BE2C (cell line): Measurements from ENCODE around the gene SLC13A5.

Source experiments
- DNase-seq: peaks from one replicate; pipeline ENCODE4 v3.0.0-alpha.2; 2020
- H3K27me3 ChIP-seq: fragments of 250-450 bp; sonication (Bioruptor Pico); 2 replicates; pipeline ENCODE4 v1.5.1; 2020; ENCODE audit warnings: mild to moderate bottlenecking
- H3K36me3 ChIP-seq: fragments of 250-450 bp; sonication (Bioruptor Pico); 2 replicates; pipeline ENCODE4 v1.5.1; 2020; ENCODE audit warnings: mild to moderate bottlenecking
- H3K4me1 ChIP-seq: fragments of 250-450 bp; sonication (Bioruptor Pico); 2 replicates; pipeline ENCODE4 v1.5.1; 2020
- H3K4me3 ChIP-seq: 2 replicates; pipeline ENCODE4 v1.5.1; 2011; ENCODE audit warnings: low read depth, low read length
- H3K9me3 ChIP-seq: fragments of 250-450 bp; sonication (Bioruptor Pico); 2 replicates; pipeline ENCODE4 v1.5.1; 2020
- CTCF ChIP-seq: IDR thresholded peaks from 2 replicates; pipeline ENCODE4 v1.5.1; 2012; ENCODE audit warnings: mild to moderate bottlenecking, low read depth, low read length

Gene SLC13A5

GRCh38 chr17:6670999-6671398 lies 42.2 kb downstream of the SLC13A5 start:
- H3K4me1 ChIP-seq, result no peaks in the 10 kb centered on the region
- H3K27me3 ChIP-seq, result peaks cover 3% of the 10 kb centered on the region; the same call in 1 of the 2 replicates
- H3K4me3 ChIP-seq, result no peak overlapping the region
- no peaks in the 10 kb centered on the region for H3K36me3 ChIP-seq
- no peak for TF ChIP-seq CTCF
- no peak for DNase-seq
- no peaks in the 10 kb centered on the region for H3K9me3 ChIP-seq

DNA sequence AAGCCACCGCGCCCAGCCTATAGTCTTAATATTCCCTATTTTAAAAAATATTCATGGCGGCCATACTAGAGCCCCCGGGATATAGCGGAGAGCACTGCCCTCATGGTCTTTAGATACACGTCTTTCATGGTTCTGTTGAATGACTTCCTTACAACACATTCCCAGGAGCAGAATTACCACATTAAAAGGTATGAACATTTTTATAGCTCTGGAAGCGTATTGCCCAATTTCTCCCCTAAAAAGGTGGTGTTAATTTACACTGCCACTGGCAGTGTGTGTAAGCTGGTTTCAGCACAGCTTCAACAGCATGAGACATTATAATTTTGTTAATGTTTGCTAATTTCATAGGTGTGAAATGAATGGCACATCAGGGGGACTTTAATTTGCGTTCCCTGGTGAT lies 42.6 kb downstream of the SLC13A5 start:
- Histone ChIP-seq H3K27me3 (peaks cover 3% of the 10 kb centered on the region; the same call in 1 of the 2 replicates), H3K36me3 (no peaks in the 10 kb centered on the region), H3K9me3 (no peaks in the 10 kb centered on the region), H3K4me1 (no peaks in the 10 kb centered on the region), H3K4me3 (no peak overlapping the region)
- no peak for DNase-seq
- TF ChIP-seq CTCF, result no peak

- Histone ChIP-seq H3K27me3 (peaks cover 3% of the 10 kb centered on the region; the same call in 1 of the 2 replicates), H3K4me1 (no peaks in the 10 kb centered on the region), H3K4me3 (no peak overlapping the region), H3K9me3 (no peaks in the 10 kb centered on the region), H3K36me3 (no peaks in the 10 kb centered on the region)
- no peak for TF ChIP-seq CTCF
- DNase-seq, result no peak
These were observed 43.5 kb downstream of the SLC13A5 start for GRCh38 chr17:6669479-6670212.

GRCh38 chr17:6668727-6669425 lies 44.3 kb downstream of the SLC13A5 start:
- no peak for DNase-seq

GRCh38 chr17:6668219-6668618 lies 45.0 kb downstream of the SLC13A5 start:
- Histone ChIP-seq H3K27me3 (peaks cover 3% of the 10 kb centered on the region; the same call in 1 of the 2 replicates), H3K4me3 (no peak overlapping the region), H3K9me3 (no peaks in the 10 kb centered on the region), H3K36me3 (no peaks in the 10 kb centered on the region), H3K4me1 (no peaks in the 10 kb centered on the region)
- no peak for TF ChIP-seq CTCF
- no peak for DNase-seq

More at GRCh38 chr17:6668727-6669425, 44.3 kb downstream of the SLC13A5 start:
- H3K4me3 ChIP-seq, result no peak overlapping the region
- no peak for TF ChIP-seq CTCF
- no peaks in the 10 kb centered on the region for H3K9me3 ChIP-seq
- H3K36me3 ChIP-seq, result no peaks in the 10 kb centered on the region
- peaks cover 3% of the 10 kb centered on the region; the same call in 1 of the 2 replicates for H3K27me3 ChIP-seq
- H3K4me1 ChIP-seq, result no peaks in the 10 kb centered on the region

- H3K36me3 ChIP-seq, result no peaks in the 10 kb centered on the region
- no peaks in the 10 kb centered on the region for H3K4me1 ChIP-seq
- TF ChIP-seq CTCF, result no peak
These were observed 45.7 kb downstream of the SLC13A5 start for GRCh38 chr17:6667516-6667915.

More at GRCh38 chr17:6667516-6667915, 45.7 kb downstream of the SLC13A5 start:
- no peak for DNase-seq
- Histone ChIP-seq H3K9me3 (no peaks in the 10 kb centered on the region), H3K4me3 (no peak overlapping the region), H3K27me3 (peaks cover 3% of the 10 kb centered on the region; the same call in 1 of the 2 replicates)
